ENCODE results near the gene IQCK. TPM values are rescaled to one million over a fixed set of nuclear protein-coding genes. Genes with fewer than 3 reads are reported as not detected.

The IQCK gene
- total and polyA plus RNA-seq, 5 donors = 5.1 to 8.3 (median 6.2) TPM

DNA sequence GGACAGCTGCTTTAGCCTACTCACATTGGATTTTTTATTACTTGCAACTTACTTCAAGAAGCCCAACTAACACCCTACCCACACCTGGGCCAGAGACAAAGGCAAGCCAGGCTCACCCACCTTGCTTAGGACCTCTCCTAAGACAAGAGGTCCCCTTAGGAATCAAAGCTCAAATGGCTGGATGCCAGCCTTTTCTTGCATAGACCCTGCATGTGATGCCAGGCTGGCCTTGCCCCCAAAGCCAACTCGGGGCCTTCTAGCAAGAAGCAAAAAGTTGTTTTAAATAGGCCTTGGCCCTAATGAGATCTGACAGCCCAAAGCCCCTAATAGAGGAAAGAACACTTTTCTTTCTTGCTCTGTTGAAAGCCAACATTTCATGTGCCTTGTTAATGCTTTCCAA is 145.9 kb downstream of the IQCK start:
- no peaks in the 10 kb centered on the region for H3K9me3 ChIP-seq (ENCODE audit: control insufficient read depth, low read length)
- no peak for ATAC-seq
- intact Hi-C loops (cut with DNase I) = no loop called here

DNA sequence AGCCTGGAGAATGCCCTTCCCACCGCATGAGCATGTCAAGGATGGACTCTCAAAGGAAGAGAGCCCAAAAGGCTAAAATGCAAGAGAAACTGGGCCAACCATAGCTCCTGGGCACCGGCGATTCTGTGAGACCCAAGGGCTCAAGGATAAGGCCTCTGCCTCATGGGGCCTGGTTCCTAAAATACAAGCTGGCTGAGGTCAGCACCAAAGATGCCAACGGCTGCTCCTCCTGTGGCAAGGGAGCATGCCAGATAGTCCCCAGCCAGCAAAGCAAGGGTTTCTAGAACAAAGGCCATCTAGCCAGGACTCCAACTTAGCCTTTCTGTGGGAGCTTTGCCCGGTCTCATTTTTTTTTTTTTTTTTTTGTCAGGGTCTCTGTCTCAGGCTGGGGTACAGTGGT is 146.5 kb downstream of the IQCK start:
- ATAC-seq = peak in 1 of 2 donors; percentile 29
- Histone ChIP-seq H3K4me1 (ENCODE audit: control insufficient read depth, insufficient read depth, low read length) (peaks cover 12% of the 10 kb centered on the region), H3K27me3 (ENCODE audit: control insufficient read depth, insufficient read depth) (no peaks in the 10 kb centered on the region), H3K4me3 (ENCODE audit: low read length) (no peak overlapping the region), H3K9me3 (ENCODE audit: control insufficient read depth, low read length) (no peaks in the 10 kb centered on the region), H3K27ac (ENCODE audit: low read length) (peak overlapping the region; percentile 54)
- DNase-seq = peak in 1 of 3 donors; percentile 21
- intact Hi-C loops (cut with DNase I) = no loop called here
- 65% methylated on average over 5 of the region's 5 CpGs for WGBS

More for the DNA sequence above, 145.9 kb downstream of the IQCK start:
- H3K4me3 ChIP-seq (ENCODE audit: low read length) = no peak overlapping the region
- H3K4me1 ChIP-seq (ENCODE audit: control insufficient read depth, insufficient read depth, low read length) = peaks cover 12% of the 10 kb centered on the region
- WGBS = 87% methylated on average over 1 of the region's 1 CpG
- no peak overlapping the region for H3K27ac ChIP-seq (ENCODE audit: low read length)
- H3K27me3 ChIP-seq (ENCODE audit: control insufficient read depth, insufficient read depth) = no peaks in the 10 kb centered on the region
- peak in 1 of 3 donors; percentile 10 for DNase-seq

DNA sequence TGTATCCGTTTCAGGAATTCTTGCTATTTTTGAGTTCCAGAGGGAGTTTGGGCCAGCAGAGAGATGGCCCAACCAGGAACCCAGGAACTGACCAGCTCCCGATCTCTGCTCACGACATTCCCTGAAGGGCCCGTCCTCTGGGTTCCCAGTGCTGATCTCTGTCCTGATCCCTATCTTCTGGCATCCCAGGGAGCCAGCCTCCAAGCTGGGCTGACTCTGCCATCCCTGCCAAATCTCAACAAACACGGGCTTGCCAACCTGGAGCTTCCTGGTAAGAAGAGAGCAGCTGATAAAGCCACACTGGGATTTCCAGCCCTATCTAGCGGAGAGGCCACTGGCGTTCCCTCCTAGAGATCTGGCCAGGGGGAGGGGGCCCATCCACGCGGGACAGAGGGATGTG is 150.3 kb downstream of the IQCK start:
- Histone ChIP-seq H3K9me3 (ENCODE audit: control insufficient read depth, low read length) (no peaks in the 10 kb centered on the region), H3K4me3 (ENCODE audit: low read length) (no peak overlapping the region), H3K27me3 (ENCODE audit: control insufficient read depth, insufficient read depth) (no peaks in the 10 kb centered on the region), H3K27ac (ENCODE audit: low read length) (peak overlapping the region; percentile 23), H3K4me1 (ENCODE audit: control insufficient read depth, insufficient read depth, low read length) (peaks cover 11% of the 10 kb centered on the region)
- ATAC-seq (peak; percentile 7 to 26), DNase-seq (peak in 2 of 3 donors; percentile 41 to 61)
- intact Hi-C loops (cut with DNase I) = no loop called here
- 27% methylated on average over 9 of the region's 9 CpGs for WGBS

DNA sequence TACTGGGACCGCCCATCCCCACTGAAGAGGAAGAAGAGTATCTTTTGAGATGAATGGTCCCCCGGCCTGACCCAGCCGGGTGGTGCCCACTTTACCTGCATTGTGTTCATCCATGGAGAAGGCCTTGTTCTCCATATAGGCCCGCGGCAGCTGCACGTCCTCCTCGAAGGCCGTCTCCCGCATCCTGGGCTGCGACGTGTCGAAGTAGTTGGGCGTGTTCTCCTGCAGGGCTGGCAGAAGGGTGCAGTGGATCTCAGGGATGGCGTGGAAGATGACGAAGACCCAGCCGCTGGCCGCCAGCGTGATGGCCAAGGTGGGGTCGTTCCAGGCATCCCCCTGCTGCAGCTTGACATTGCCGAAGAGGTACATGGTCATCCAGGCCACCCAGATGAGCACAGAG is 153.7 kb downstream of the IQCK start:
- ATAC-seq = no peak
- 92% methylated on average over 20 of the region's 20 CpGs for WGBS
- H3K27ac ChIP-seq (ENCODE audit: low read length) = no peak overlapping the region

DNA sequence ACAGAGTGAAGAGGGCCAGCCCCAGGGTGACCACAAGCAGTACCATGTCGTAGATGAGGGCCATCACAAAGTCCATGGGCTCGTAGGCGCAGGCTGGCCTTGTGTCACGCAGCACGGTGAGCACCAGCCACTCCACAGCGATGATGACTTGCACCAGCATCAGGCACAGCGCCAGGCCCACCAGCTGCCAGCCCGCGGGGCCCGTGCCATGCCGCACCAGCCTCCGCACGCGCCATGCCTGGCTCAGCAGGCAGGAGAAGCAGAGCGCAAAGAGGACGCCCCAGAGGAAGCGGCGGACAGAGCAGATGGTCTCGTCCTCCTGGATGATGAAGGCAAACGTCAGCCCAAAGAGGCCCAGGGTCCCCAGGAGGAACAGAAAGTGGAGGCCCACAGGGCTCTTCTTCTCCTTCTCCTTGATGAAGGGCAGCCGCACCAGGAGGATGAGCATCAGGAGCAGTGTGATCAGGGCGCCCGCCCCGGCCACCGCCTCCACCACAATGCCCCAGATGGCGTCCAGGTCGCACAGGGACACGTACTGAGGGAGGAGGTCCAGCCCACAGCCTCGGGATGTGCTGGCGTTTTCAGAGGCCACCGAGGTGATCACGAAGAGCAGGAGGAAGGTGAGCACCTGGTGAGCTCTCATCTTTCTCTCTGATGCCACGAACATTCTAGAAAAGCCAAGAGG is 154.2 kb downstream of the IQCK start:
- H3K4me3 ChIP-seq (ENCODE audit: low read length) = no peak overlapping the region
- ATAC-seq (no peak), DNase-seq (peak in 1 of 3 donors; percentile 56)
- H3K9me3 ChIP-seq (ENCODE audit: control insufficient read depth, low read length) = no peaks in the 10 kb centered on the region
- H3K27me3 ChIP-seq (ENCODE audit: control insufficient read depth, insufficient read depth) = no peaks in the 10 kb centered on the region
- H3K4me1 ChIP-seq (ENCODE audit: control insufficient read depth, insufficient read depth, low read length) = peaks cover 23% of the 10 kb centered on the region
- intact Hi-C loops (cut with DNase I) = loop anchor here in 1 of 4 donors (10.0 kb wide), 1 partner anchor 158 kb away; the partner anchor contains the start of genes IQCK and KNOP1
- H3K27ac ChIP-seq (ENCODE audit: low read length) = no peak overlapping the region
- 96% methylated on average over 33 of the region's 33 CpGs for WGBS

More for the DNA sequence above, 153.7 kb downstream of the IQCK start:
- H3K4me3 ChIP-seq (ENCODE audit: low read length) = no peak overlapping the region
- H3K4me1 ChIP-seq (ENCODE audit: control insufficient read depth, insufficient read depth, low read length) = peaks cover 17% of the 10 kb centered on the region
- intact Hi-C loops (cut with DNase I) = loop anchor here in 1 of 4 donors (10.0 kb wide), 1 partner anchor 157 kb away; the partner anchor contains the start of genes IQCK and KNOP1
- peak in 1 of 3 donors; percentile 27 for DNase-seq
- no peaks in the 10 kb centered on the region for H3K9me3 ChIP-seq (ENCODE audit: control insufficient read depth, low read length)
- H3K27me3 ChIP-seq (ENCODE audit: control insufficient read depth, insufficient read depth) = no peaks in the 10 kb centered on the region

DNA sequence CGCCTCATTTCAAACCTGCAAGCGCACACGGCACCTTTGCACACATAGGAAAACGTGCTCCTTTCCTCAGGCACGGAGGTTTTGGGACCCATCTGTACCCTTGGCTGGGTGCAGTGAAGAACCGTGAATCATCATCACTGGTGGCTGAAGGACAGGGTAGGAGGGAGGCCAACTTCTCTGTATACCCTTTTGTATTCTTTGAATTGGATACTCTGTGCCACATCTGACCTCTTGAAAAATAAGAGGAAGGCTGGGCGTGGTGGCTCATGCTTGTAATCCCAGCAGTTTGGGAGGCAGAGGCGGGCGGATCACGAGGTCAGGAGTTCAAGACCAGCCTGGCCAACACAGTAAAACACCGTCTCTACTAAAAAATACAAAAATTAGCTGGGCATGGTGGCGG is 154.9 kb downstream of the IQCK start:
- H3K9me3 ChIP-seq (ENCODE audit: control insufficient read depth, low read length) = no peaks in the 10 kb centered on the region
- no peaks in the 10 kb centered on the region for H3K27me3 ChIP-seq (ENCODE audit: control insufficient read depth, insufficient read depth)
- no peak overlapping the region for H3K4me3 ChIP-seq (ENCODE audit: low read length)
- H3K27ac ChIP-seq (ENCODE audit: low read length) = no peak overlapping the region
- intact Hi-C loops (cut with DNase I) = loop anchor here in 1 of 4 donors (10.0 kb wide), 1 partner anchor 158 kb away; the partner anchor contains the start of genes IQCK and KNOP1
- peaks cover 26% of the 10 kb centered on the region for H3K4me1 ChIP-seq (ENCODE audit: control insufficient read depth, insufficient read depth, low read length)
- ATAC-seq (no peak), DNase-seq (peak in 1 of 3 donors; percentile 9)
- 84% methylated on average over 12 of the region's 12 CpGs for WGBS

DNA sequence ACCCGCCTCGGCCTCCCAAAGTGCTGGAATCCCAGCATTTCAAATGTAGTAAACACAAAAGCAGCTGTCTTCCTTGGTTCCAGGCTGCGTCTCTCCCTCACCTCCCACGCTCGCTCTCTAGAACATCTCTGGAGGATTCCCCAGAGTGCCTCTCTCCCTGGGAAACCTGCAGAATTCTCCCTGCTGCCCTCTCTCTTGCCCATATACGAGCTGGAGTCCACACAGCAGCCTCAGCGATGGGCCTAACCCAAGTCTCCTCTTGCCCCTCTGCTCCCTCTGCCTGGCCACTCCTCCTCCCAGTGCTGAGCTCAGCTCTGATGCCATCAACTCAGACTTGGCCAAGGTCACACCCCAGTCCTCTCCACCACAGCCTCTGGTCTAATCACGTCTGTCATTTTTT is 156.0 kb downstream of the IQCK start:
- Histone ChIP-seq H3K4me3 (ENCODE audit: low read length) (no peak overlapping the region), H3K9me3 (ENCODE audit: control insufficient read depth, low read length) (no peaks in the 10 kb centered on the region), H3K27ac (ENCODE audit: low read length) (peak overlapping the region; percentile 25), H3K27me3 (ENCODE audit: control insufficient read depth, insufficient read depth) (no peaks in the 10 kb centered on the region), H3K4me1 (ENCODE audit: control insufficient read depth, insufficient read depth, low read length) (peaks cover 22% of the 10 kb centered on the region)
- intact Hi-C loops (cut with DNase I) = loop anchor here in 1 of 4 donors (10.0 kb wide), 1 partner anchor 159 kb away; the partner anchor contains the start of genes IQCK and KNOP1
- peak; percentile 64 to 73 for ATAC-seq
- WGBS = 63% methylated on average over 8 of the region's 8 CpGs
- DNase-seq = peak; percentile 48 to 73 (median 59)

DNA sequence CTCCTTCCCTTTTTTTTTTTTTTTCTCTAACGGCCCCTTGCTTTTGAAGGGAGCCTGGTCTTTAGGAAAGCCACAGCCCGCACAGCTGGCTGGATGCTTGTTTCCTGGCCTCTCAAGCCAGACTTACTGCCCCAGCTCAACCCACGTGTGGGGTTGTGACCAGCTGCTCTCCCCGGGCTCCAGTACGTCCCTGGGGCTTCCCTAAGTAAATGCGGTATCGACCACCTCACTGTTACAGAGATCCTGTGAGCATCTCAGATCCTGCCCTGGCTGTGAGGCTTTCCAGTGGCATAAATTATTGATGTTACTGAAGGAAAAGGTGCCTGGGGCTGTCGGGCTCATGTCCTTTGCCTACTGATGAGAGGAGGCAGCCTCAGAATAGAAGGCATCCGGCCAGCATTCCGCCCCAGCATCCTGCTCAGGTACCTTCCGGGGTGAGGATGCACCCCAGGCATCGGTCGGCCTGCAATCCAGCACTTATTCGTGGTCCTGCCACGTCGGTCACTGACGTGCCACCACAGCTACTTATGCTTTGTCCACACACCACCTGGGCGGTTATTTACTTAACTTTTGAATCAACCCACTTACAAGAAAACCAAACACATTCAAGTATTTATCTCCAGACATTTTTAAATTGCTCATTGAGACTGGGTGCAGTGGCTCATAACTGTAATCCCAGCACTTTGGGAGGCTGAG is 156.9 kb downstream of the IQCK start:
- no peaks in the 10 kb centered on the region for H3K9me3 ChIP-seq (ENCODE audit: control insufficient read depth, low read length)
- ATAC-seq = no peak
- no peak overlapping the region for H3K4me3 ChIP-seq (ENCODE audit: low read length)
- peaks cover 26% of the 10 kb centered on the region for H3K4me1 ChIP-seq (ENCODE audit: control insufficient read depth, insufficient read depth, low read length)
- no peaks in the 10 kb centered on the region for H3K27me3 ChIP-seq (ENCODE audit: control insufficient read depth, insufficient read depth)
- no peak overlapping the region for H3K27ac ChIP-seq (ENCODE audit: low read length)
- WGBS = 60% methylated on average over 18 of the region's 18 CpGs
- DNase-seq = peak in 1 of 3 donors; percentile 30
- intact Hi-C loops (cut with DNase I) = loop anchor here in 1 of 4 donors (5.0 to 10.0 kb wide), 2 partner anchors 160 to 213 kb away; partner anchors contain the start of genes IQCK and KNOP1

DNA sequence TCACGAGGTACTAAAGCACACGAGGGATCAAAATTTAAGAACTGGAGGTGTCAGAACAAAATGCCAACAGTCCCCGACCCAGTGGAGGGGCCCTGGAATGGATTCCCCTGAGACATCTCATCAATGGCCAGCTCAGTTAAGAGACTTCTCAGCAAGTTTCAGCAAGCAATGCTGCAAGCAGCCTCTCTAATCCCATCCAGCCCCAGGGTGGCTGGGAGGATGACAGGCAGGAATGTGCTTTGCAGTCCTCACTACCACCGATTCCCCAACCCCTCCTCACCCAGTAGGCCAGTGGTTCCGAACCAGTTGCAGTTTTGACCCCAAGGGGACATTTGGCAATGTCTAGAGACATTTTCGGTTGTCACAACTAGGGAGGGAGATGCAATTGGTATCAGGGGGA is 157.8 kb downstream of the IQCK start:
- Histone ChIP-seq H3K27me3 (ENCODE audit: control insufficient read depth, insufficient read depth) (no peaks in the 10 kb centered on the region), H3K27ac (ENCODE audit: low read length) (no peak overlapping the region), H3K9me3 (ENCODE audit: control insufficient read depth, low read length) (no peaks in the 10 kb centered on the region), H3K4me3 (ENCODE audit: low read length) (no peak overlapping the region), H3K4me1 (ENCODE audit: control insufficient read depth, insufficient read depth, low read length) (peaks cover 28% of the 10 kb centered on the region)
- no peak for ATAC-seq
- DNase-seq = peak in 1 of 3 donors; percentile 7
- intact Hi-C loops (cut with DNase I) = loop anchor here in 1 of 4 donors (5.0 to 10.0 kb wide), 2 partner anchors 161 to 214 kb away; partner anchors contain the start of genes IQCK and KNOP1
- 52% methylated on average over 6 of the region's 6 CpGs for WGBS

DNA sequence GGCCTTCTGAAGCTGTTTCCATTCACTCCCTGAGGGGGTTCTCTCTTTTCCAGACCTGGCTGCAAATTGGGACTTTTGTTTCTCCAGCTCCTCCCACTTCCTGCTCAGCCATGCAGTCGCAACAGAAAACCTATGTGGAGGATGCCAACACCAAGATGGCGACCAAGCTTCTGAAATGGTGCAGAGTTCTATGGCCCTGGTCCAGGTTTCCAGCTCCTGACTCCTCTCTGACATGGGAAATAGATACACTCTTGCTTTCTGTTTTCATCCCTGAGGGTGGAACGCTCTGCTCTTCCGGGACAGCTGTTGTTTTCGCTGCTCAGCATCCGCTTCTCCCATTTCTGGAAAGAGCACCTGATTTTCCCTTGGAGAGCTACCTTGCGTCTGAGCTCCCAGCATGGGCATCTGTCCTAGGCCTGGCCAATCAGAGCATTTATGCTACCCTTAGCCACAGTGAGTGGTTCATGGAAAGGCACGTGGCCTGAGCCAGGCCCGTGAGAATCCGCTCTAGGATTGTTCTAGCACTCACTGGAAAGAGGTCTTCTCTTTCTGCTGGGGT is 158.5 kb downstream of the IQCK start:
- H3K9me3 ChIP-seq (ENCODE audit: control insufficient read depth, low read length) = no peaks in the 10 kb centered on the region
- 60% methylated on average over 10 of the region's 10 CpGs for WGBS
- DNase-seq (peak in 2 of 3 donors; percentile 46 to 73), ATAC-seq (peak; percentile 14 to 51)
- H3K4me1 ChIP-seq (ENCODE audit: control insufficient read depth, insufficient read depth, low read length) = peaks cover 28% of the 10 kb centered on the region
- no peaks in the 10 kb centered on the region for H3K27me3 ChIP-seq (ENCODE audit: control insufficient read depth, insufficient read depth)
- H3K27ac ChIP-seq (ENCODE audit: low read length) = peak overlapping the region; percentile 49
- H3K4me3 ChIP-seq (ENCODE audit: low read length) = no peak overlapping the region
- intact Hi-C loops (cut with DNase I) = loop anchor here in 1 of 4 donors (5.0 to 10.0 kb wide), 2 partner anchors 162 to 214 kb away; partner anchors contain the start of genes IQCK and KNOP1

Data from right cardiac atrium (tissue), 5 donors.